GM23338 (cell line): ENCODE measurements around the gene CFAP57.
"Not testable (repeated sequence)": the region's sequence is repeated elsewhere in the genome, so short reads cannot be mapped to it uniquely, and the experiment has no call there.

Experiments
- CTCF ChIP-seq, 2 experiments: fragments of 200-600 bp in 1 of 2; sonication (generic) in 1 of 2; conservative IDR thresholded peaks; 2 replicates each; pipeline versions ENCODE4 v1.5.1 to v1.6.1; 2016 to 2017; ENCODE audit warnings: antibody characterized with exemption in 2 of 2, low read depth in 2 of 2, mild to moderate bottlenecking in 2 of 2, moderate library complexity in 1 of 2
- EZH2 ChIP-seq: fragments of 200-600 bp; sonication (generic); IDR thresholded peaks from one replicate; pipeline ENCODE4 v1.8.0; 2017; ENCODE audit warnings: antibody characterized with exemption, mild to moderate bottlenecking, low read depth; ENCODE audit not compliant: unreplicated experiment
- JUNB ChIP-seq: IDR thresholded peaks from one replicate; pipeline ENCODE4 v1.6.1; 2016; ENCODE audit warnings: antibody characterized with exemption; ENCODE audit not compliant: unreplicated experiment
- POLR2AphosphoS5 ChIP-seq: IDR thresholded peaks from 2 replicates; pipeline ENCODE4 v1.6.1; 2016; ENCODE audit warnings: antibody characterized with exemption, low read depth
- REST ChIP-seq: IDR thresholded peaks from one replicate; pipeline ENCODE4 v1.6.1; 2018; ENCODE audit warnings: antibody characterized with exemption; ENCODE audit not compliant: unreplicated experiment

- not testable (repeated sequence) for TF ChIP-seq CTCF (conservative IDR thresholded peaks at IDR 0.05; ENCODE audit: low read depth in 2 of 2); REST; POLR2AphosphoS5; JUNB; EZH2
Observed at GRCh38 chr1:43139295-43139694, 32.8 kb upstream of the CFAP57 start.
